Measurements from ENCODE around the gene FXYD2. TPM values are rescaled to one million over a fixed set of nuclear protein-coding genes. Genes with fewer than 3 reads are reported as not detected.

Gene FXYD2
- total and polyA plus RNA-seq, 9 of the 15 experiments (the other 6 are each of a cell fraction or from before 2014, with no cell fraction given) = not detected

GRCh38 chr11:117839380-117839881, 14.9 kb upstream of the FXYD2 start (continued):
- TF ChIP-seq LARP7 (IDR thresholded peaks at IDR 0.05) (no peak), SP1 (CRISPR knock-in tag; IDR thresholded peaks at IDR 0.05) (no peak), HDGF (IDR thresholded peaks at IDR 0.05) (no peak), ARID4B (CRISPR knock-in tag; IDR thresholded peaks at IDR 0.05) (no peak), CBFB (CRISPR knock-in tag; IDR thresholded peaks at IDR 0.05) (no peak), PRMT5 (CRISPR knock-in tag; IDR thresholded peaks at IDR 0.05) (no peak), NCOA4 (IDR thresholded peaks at IDR 0.05; ENCODE audit: partially characterized antibody) (no peak), SNRNP70 (optimal IDR thresholded peaks at IDR 0.05; ENCODE audit: low read depth, low read length) (no peak), TFAM (CRISPR knock-in tag; conservative IDR thresholded peaks at IDR 0.05) (no peak), EP400 (IDR thresholded peaks at IDR 0.05) (no peak), SMARCE1 (IDR thresholded peaks at IDR 0.05) (no peak), ZNF444 (CRISPR knock-in tag; IDR thresholded peaks at IDR 0.05) (no peak), FOSL1 (tag; conservative IDR thresholded peaks at IDR 0.05) (peak; percentile 87), ZNF143 (CRISPR knock-in tag; IDR thresholded peaks at IDR 0.05) (no peak), JUN (IDR thresholded peaks at IDR 0.05; ENCODE audit: borderline replicate concordance, low read depth, low read length) (peak; percentile 29; the same call in 1 of the 2 replicates), JUN (CRISPR knock-in tag; IDR thresholded peaks at IDR 0.05; ENCODE audit: borderline replicate concordance) (no peak), ZBTB1 (CRISPR knock-in tag; IDR thresholded peaks at IDR 0.05; ENCODE audit: borderline replicate concordance, low read depth) (no peak), KLF1 (tag; IDR thresholded peaks at IDR 0.05) (no peak), HNRNPH1 (optimal IDR thresholded peaks at IDR 0.05; ENCODE audit: low read depth, low read length) (no peak), ETV1 (tag; conservative IDR thresholded peaks at IDR 0.05; ENCODE audit: low read depth) (no peak)
- TF ChIP-seq, protein P1, sequence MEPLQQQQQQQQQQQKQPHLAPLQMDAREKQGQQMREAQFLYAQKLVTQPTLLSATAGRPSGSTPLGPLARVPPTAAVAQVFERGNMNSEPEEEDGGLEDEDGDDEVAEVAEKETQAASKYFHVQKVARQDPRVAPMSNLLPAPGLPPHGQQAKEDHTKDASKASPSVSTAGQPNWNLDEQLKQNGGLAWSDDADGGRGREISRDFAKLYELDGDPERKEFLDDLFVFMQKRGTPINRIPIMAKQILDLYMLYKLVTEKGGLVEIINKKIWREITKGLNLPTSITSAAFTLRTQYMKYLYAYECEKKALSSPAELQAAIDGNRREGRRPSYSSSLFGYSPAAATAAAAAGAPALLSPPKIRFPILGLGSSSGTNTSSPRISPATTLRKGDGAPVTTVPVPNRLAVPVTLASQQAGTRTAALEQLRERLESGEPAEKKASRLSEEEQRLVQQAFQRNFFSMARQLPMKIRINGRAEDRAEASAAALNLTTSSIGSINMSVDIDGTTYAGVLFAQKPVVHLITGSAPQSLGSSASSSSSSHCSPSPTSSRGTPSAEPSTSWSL (CRISPR knock-in tag; IDR thresholded peaks at IDR 0.05; ENCODE audit: borderline replicate concordance) = no peak
- TF ChIP-seq, protein P2, sequence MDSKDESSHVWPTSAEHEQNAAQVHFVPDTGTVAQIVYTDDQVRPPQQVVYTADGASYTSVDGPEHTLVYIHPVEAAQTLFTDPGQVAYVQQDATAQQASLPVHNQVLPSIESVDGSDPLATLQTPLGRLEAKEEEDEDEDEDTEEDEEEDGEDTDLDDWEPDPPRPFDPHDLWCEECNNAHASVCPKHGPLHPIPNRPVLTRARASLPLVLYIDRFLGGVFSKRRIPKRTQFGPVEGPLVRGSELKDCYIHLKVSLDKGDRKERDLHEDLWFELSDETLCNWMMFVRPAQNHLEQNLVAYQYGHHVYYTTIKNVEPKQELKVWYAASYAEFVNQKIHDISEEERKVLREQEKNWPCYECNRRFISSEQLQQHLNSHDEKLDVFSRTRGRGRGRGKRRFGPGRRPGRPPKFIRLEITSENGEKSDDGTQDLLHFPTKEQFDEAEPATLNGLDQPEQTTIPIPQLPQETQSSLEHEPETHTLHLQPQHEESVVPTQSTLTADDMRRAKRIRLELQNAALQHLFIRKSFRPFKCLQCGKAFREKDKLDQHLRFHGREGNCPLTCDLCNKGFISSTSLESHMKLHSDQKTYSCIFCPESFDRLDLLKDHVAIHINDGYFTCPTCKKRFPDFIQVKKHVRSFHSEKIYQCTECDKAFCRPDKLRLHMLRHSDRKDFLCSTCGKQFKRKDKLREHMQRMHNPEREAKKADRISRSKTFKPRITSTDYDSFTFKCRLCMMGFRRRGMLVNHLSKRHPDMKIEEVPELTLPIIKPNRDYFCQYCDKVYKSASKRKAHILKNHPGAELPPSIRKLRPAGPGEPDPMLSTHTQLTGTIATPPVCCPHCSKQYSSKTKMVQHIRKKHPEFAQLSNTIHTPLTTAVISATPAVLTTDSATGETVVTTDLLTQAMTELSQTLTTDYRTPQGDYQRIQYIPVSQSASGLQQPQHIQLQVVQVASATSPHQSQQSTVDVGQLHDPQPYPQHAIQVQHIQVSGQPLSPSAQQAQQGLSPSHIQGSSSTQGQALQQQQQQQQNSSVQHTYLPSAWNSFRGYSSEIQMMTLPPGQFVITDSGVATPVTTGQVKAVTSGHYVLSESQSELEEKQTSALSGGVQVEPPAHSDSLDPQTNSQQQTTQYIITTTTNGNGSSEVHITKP (IDR thresholded peaks at IDR 0.05; ENCODE audit: partially characterized antibody) = no peak
